GM19023 (cell line): ENCODE measurements around the gene TNFSF18.

ENCODE experiments used
- ATAC-seq: cut with Tn5 transposase; IDR thresholded peaks from one replicate; pipeline ENCODE4 v1.9.1; 2021; ENCODE audit warnings: mild to moderate bottlenecking, moderate library complexity; ENCODE audit not compliant: unreplicated experiment

The TNFSF18 gene

DNA sequence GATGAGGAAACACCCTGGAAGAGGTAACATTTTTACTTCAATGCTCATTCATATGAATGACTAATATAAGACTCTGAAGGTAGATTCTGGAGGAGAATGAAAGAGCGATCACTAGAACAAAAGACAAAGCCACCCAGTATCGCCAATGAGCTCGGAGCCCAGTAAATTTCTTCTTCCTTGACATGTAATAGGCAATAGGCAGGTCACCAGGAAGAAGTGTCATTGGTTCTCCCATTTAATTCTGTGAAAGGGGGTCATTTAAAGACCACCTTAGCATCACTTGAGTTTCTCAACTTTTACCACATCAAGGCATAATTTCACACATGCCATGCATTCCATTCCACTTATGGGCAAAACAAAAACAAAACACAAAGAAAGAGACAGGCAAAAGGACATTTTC is 7.9 kb downstream of the TNFSF18 start:
- ATAC-seq, result no peak

DNA sequence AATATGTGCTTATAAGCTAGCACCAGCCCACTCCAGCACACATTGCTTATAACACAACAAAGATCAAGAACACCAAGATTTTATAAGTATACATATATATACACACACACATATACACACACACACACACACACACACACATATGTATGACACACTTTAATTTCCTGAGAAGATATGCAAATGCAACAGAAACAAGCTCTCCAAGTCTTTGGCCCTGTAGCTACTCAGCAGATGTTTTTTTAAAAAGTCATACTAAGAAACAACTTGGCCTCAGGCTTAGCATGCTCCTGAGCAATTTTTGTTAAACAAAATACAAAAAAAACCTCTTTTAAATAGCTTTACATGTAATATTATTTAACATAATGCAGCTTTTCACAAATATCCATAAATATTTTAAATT is 11.1 kb downstream of the TNFSF18 start:
- ATAC-seq, result no peak

DNA sequence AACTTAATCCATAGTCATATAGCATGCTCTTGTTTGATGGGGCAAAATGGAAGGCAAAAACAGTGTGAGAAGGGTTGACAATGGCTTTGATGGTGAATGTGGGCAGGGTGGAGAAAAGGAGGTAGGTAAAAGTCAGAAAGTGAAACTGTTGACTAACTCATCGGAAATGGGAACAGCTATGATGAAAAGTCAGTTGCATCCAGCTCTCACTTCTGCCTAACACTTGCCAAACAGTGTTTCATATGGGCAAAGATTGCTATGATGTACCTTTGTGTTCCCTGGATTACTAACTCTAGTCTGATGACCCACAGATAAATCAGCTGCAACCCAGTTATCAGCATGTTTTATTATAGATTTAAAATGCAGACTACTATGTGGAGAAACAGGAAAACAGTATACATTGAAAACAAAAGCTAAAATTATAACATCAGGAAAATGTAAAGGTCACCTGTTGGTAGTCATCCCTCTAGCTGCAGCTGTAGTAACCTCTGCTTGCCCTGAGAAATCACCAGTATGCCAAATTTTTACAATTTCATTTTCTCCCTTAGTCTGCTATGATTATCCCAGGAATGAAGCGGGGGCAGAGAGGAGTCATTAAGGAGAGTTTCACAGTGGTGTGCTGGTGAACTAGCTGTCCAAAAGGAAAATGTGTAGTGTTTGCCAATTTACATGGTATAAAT is 11.7 kb downstream of the TNFSF18 start:
- no peak for ATAC-seq

DNA sequence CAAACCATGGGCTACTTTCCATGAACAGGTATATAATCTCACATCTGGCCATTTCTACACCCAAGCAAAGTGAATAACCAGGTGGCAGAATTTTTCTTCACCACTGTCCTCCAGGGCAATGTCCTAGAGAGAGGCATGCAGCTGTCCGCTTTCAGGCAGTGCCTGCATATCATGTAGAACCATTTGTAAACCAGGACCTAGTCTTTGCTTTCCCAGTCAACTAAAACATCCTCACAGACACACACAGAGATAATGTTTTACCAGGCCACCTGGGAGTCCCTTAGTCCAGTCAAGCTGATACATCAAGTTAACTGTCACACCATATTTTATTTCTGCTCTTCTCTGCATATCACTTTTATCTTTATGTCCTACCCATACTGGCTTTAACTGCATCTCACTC is 26.2 kb downstream of the TNFSF18 start:
- no peak for ATAC-seq

DNA sequence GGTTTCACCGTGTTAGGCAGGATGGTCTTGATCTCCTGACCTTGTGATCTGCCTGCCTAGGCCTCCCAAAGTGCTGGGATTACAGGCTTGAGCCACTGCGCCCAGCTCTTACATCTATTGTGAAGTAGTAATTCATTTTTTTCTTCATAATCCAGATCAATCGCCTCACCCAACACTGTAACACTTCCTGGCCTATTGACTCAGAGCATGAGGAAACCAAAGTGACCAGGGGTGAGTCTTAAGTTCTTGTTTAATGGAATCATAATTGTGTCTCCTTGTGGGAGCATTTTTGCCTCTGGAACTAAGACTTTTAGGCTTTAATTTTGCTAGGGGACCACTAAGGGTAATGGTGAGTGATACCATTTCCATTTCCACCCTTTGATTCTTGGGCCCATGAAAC is 27.4 kb downstream of the TNFSF18 start:
- ATAC-seq, result no peak

DNA sequence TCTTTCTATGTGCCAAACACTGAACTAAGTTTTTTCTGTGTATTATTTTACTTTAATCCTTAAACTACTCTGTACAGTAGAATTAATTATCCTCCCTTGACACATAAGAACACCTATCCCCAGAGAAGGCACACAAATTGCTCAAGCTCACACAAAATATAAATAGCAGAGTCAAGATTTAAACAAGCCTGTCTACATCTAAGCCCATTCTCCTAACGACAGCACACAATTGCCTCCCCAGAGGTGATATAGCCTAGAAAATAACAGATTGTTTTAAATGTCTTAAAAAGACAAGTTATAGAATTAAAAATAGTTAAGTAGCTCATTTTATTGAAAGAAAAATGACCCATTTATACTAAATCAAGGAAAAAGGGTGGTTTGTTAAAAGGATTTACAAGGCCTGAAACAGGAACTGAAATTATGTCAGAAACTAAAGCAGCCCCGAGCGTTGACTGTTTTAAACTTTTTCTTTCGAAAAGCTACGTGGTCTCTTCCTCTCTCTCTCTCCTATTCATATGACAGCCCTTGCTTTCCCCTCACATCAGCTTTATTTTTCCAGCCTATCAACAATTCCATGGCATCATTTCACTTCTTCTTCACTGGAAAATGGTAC is 30.5 kb downstream of the TNFSF18 start:
- peak; percentile 74 for ATAC-seq

DNA sequence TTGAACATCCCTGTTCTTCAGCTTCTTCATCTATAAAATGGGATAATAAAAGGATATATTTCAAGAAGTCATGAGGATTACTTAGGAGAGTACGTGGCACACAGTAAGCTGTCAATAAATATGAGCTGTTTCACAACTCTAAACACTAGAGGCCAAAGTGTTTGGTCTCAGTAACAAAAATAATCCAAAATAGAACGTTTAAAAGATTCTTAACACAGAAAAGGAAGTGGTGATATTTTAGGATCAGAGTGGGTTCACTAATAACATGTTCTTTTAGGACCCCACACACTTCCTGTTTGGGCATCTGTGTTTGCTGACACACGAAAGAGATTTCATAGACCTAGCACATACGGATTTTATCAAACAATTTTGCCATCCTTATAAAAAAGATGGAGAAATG is 32.9 kb downstream of the TNFSF18 start:
- ATAC-seq, result no peak

DNA sequence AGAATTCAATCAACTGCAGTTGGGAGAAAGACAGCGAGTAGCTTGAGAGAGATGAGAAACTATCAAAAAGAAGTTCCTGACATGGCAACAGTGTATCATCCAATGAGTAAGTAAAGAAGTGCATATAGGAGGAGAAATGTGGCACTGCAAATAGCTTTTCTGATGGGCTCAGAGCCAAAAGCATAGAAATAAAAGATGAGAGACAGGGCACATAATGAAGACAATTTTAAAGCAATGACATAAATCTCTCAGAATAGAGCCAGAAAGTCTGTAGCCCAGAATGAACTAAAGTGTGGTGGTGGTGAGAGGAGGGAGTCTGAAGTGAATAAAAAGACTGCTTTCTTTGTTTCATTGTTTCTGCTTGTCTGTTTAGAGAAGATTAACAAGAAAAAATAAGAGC is 34.3 kb downstream of the TNFSF18 start:
- ATAC-seq, result no peak

DNA sequence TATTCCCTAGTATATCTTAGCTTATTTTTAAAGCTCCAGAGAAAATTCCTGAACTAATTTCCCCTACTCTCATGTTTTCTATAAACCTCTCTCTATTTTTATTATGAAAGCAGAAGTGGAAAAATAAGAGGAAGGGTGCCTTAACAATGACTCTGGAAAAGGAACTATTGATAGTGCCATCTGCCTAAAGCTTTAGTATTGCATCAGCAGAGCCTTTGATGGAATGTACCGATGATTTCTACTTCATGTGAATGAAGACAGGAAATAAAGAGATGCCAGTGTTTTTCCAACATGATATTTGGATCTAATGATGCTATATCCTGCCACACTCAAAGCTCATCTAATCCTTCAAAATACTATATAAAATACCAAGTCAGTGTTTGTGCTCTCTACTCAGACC is 35.1 kb downstream of the TNFSF18 start:
- ATAC-seq, result no peak

DNA sequence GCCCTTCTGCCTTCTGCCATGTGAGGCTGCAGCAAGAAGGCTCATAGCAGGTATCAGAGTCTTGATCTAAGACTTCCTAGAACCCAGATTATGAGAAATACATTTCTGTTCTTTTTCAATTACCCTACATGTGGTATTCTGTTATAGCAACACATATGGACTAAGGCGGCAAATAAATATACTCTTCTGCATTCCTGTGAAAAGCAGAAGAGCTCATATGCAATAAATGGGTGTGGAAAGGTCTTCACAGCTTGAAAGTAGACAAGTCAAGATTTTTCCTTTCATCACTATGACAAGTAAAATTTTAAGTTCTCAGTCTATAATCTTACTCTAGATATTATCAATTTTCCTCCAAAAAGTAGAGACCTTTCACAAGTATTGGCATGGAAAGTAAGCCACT is 36.6 kb downstream of the TNFSF18 start:
- ATAC-seq, result no peak

DNA sequence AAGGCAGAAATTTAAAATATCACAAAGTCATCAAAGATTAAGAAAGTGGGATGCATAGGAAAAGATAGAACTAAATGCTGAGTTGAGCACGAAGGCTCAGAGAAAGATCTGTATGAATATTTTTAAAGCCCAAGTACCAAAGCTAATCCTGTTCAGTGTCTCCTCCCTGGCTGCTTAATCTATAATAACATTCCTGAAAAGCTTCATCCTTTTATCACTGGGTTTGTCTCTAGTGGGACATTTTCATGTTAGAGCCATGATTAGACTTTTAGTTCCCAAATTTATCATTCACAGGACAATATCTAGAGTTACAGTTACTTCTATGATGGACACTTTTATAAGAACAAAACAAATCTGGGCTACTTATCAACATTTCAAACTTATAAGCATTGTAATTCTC is 38.6 kb downstream of the TNFSF18 start:
- ATAC-seq, result no peak

DNA sequence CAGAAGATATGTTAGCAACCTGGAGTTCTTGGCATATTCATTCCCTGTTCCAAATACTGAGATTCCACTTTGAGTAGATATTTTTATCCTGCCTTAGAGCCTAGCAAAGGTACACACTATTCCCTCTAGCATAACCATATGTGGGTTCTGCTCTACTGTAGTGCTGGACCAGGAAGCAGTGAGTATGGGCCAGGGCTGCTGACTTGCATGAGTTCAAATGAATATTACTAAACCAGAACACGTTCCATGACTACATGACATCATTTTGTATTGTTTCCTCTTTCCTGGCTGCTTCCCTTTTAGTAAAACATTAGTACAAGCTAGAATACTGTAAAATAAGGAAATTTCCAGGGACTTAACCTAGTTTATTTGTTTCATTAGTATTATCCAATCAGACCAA is 41.1 kb downstream of the TNFSF18 start:
- ATAC-seq, result no peak

DNA sequence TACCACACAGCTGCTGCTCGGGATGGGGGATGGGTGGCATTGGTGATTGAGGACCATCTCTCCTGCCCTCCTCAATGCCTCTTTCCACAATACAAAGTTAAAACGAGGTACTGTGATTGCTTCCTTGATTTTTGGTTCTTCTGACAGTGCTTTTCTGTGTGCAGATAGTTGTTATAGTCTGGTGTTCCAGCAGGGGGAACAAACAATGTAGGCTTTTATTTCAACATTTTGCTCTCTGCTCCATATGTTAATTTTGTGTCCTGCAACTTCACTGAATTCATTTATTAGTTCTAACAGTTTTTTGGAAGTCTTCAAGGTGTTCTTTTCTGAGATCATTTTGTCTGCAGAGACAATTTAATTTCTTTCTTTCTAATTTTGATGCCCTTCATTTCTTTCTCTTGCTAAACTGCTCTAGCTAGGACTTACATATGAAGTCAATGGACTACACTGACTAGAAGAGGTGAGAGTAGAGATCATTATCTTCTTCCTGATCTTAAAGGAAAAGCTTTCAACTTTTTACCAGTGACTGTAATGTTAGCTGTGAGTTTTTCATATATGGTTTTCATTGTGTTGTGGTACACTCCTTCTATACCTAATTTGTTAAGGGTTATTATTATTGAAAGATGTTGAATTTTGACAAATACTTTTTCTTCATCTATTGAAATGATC is 45.4 kb downstream of the TNFSF18 start:
- ATAC-seq, result no peak

DNA sequence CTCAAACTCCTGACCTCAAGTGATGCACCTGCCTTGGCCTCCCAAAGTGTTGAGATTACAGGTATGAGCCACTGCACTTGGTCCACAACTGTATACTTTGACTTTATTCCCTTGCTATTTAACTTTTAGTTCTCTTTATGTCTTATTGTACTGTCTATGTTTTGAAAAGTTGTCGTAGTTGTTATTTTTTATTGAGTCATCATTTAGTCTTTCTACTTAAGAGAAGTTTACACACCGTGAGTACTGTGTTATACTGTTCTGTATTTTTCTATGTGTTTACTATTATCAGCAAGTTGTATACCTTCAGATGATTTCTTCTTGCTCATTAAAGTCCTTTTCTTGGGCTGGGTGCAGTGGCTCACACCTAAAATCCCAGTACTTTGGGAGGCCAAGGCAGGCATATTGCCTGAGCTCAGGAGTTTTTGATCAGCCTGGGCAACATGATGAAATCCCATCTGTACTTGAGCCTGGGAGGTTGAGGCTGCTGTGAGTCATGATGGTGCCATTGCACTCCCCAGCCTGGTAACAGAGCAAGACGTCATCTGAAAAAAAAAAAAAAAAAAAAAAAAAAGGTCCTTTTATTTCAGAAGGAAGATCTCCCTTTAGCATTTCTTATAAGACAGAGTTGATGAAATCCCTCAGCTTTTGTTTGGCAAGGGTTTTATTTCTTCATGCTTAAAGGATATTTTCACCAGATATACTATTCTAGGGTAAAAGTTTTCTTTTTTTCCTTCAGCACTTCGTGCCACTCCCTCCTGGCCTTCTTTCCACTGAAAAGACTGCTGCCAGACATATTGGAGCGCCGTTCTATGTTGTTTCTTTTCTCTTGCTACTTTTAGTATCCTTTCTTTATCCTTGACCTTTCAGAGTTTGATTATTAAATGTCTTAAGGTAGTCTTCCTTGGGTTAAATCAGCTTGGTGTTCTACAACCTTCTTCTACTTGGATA is 47.6 kb downstream of the TNFSF18 start:
- ATAC-seq, result no peak

DNA sequence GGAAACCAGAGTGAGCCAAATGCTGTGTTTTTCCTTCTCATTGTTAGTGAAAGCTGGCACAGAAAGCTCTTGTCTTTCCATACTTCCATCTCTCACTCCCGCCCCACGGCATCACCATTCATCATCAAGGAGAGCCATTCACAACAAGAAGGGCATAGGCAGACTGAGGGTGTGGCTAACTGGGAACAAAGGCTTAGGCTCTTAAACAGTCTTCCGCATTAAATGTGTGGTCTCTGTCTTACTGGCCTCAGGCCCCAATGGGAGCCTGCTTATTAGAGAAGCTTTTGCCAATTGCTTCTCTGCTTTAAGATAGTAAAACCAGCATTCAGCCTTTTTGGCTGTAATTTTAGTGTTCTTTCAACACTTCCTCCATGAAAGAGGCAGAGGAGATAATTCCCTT is 51.4 kb downstream of the TNFSF18 start:
- ATAC-seq, result no peak

DNA sequence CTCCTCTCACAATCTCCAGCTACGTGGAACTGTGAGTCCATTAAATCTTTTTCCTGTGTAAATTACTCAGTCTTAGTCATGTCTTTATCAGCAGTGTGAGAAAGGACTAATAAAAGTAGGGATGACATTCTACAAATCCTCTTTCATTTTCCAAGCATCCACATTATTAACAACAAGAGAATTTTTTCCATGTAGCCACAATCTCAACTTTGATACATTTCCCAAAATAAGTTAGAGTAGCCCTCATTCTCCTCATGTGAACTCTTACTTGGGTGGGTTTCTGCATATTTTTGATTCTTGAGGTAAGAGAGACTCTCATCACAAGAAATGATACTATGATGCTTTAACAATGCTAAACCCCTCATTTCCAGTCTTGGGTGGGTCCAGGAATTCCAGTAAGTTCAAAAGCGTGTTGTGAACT is 52.8 kb downstream of the TNFSF18 start:
- ATAC-seq, result no peak

DNA sequence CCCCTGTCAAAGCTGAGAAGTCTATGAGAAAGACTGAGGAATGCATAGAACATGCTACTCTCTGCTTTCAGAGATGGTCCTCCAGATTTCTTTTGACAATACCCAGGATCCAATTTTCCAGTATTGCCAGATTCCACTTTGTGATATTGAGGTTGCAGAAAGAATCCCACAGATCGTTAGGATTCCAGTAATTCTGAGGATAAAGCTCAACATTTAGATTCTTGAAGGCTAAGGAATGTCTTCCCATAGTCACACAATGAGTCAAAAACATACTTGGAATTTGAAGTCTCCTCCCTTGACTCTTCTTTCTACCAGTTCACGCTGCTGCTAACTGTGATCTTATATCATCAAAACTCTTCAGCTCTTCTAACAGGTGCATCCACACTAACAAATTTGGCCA is 57.1 kb downstream of the TNFSF18 start:
- no peak for ATAC-seq

DNA sequence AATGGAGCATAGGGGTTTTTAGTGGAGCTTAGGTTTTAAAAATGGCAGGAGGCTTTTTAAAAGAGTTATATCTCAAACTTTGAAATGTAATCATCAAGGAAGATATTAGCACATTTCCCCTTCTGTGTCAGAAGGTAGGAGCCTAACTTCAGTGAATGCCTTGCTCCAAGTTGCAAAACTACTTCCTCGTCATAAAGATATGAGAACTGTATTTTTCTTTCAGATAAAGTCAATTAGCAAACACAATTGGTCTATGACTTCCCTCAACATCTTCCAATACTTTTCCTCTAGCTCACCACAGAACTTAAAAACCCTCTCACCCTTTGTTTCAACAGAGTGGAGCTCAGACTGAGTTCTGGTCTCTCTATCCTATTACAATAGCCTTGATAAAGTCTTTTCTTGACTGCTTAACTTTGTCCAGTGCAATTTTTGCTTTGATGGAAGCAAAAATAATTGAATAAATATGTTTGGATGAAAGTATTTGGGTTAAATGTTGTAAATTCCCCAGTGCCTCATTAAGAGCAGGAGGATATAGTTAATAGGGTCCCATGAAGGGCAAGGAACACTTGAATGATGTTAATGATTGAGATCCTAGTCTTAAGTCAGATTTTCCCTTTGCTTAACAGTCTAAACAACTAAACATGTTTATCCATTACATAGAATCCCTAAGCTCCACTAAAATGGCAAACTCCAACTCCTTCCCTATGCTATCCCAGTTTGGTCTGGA is 58.9 kb downstream of the TNFSF18 start:
- no peak for ATAC-seq

DNA sequence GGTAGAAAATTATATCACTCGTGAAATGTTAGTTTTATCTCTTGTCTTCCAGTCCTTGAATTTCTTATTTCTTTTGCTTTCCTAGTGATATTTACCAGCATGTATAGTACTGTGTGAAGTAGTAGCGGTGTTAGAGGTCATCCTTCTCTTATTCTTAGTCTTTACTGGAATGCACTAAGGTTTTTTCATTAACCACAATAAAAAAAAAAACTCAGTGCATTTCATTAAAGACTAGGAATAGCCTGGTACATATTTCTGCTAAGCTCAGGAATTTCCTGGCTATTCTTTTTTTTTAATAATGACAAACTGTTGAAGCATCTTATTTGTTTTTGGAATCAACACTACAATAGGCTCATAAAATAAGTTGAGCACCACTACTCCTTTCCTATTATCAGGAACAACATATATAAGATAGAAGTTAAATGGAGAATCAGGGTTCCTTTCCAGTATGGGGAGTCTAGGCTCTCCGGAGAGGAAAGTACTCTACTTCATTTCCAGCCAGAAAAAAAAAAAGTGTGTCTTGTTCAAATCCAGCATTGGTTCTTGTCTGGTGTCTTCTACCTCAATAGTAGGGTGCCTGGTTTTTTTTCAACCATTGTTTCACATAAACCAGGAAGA is 60.0 kb downstream of the TNFSF18 start:
- no peak for ATAC-seq
